ENCODE measurements around the gene TAF1C. TPM values are rescaled to one million over a fixed set of nuclear protein-coding genes. Genes with fewer than 3 reads are reported as not detected.

The TAF1C gene
- total and polyA plus RNA-seq, 9 of the 15 experiments (the other 6 are each of a cell fraction or from before 2014, with no cell fraction given): 1.5 to 74.8 (median 21.0) TPM

DNA sequence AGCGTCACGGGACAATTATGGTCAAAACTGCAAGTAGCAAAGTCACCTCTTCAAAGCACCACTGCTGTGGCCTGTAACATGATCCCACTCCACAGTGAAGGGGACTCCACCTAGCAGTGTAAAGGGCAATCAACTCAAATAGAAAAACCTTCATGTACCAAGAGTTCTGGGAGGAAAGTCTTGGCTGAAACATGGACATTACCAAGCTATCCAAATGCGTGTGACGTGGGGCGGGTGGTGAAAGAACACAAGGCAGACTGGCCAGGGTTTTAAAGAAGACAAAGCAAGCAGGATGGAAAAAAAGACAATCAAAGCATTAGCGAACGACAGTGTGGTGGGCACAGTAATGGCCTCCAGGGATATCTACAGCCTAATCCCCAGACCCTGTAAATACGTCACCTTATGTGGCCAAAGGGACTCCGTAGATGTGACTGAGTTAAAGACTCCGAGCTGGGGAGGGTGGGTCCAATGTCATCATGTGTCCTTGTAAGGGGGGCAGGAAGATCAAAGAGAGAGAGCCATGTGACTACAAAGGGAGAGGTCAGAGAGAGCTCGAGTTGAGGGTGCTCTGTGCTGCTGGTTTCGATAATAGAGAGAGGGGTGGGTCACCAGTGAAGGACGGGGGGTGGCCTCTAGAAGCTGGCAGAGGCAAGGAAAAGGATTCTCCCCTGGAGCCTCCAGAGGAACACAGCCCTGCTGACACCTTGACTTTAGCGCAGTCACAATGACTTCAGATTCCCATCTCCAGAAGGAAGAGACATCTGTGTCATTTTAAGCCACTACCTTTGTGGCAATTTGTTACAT is 47.8 kb downstream of the TAF1C start (continued):
- TF ChIP-seq POLR3A (IDR thresholded peaks at IDR 0.05; ENCODE audit: borderline replicate concordance, extremely low read depth, insufficient read depth, insufficient read length) (no peak), SNIP1 (IDR thresholded peaks at IDR 0.05; ENCODE audit: low read depth) (no peak), FUS (optimal IDR thresholded peaks at IDR 0.05; ENCODE audit: low read depth, low read length) (no peak), KAT7 (CRISPR knock-in tag; IDR thresholded peaks at IDR 0.05; ENCODE audit: borderline replicate concordance) (peak; percentile 82), ZNF778 (CRISPR knock-in tag; IDR thresholded peaks at IDR 0.05) (no peak), MEF2D (tag; conservative IDR thresholded peaks at IDR 0.05; ENCODE audit: low read depth) (peak; percentile 76), GATA2 (CRISPR knock-in tag; IDR thresholded peaks at IDR 0.05) (peak; percentile 75), ZNF324 (CRISPR knock-in tag; IDR thresholded peaks at IDR 0.05) (no peak), PML (IDR thresholded peaks at IDR 0.05; ENCODE audit: low read length) (no peak; the same call in 1 of the 2 replicates), NFE2 (IDR thresholded peaks at IDR 0.05; ENCODE audit: low read depth) (peak; percentile 84), TBP (optimal IDR thresholded peaks at IDR 0.05; ENCODE audit: low read depth, low read length) (peak; percentile 73), SMAD4 (CRISPR knock-in tag; conservative IDR thresholded peaks at IDR 0.05) (peak; percentile 55), CHD4 (IDR thresholded peaks at IDR 0.05; ENCODE audit: insufficient read depth, insufficient replicate concordance, low read depth, low read length, poor library complexity, severe bottlenecking) (no peak), EGR1 (conservative IDR thresholded peaks at IDR 0.05) (no peak), HMGN3 (IDR thresholded peaks at IDR 0.05; ENCODE audit: borderline replicate concordance, extremely low read depth, insufficient read length, low read depth, low read length) (no peak), ZNF174 (CRISPR knock-in tag; IDR thresholded peaks at IDR 0.05) (no peak), RAD21 (CRISPR knock-in tag; conservative IDR thresholded peaks at IDR 0.05 in 1 of 2, IDR thresholded peaks at IDR 0.05 in 1 of 2) (no peak; a peak in 1 of 4 replicates), RBM25 (IDR thresholded peaks at IDR 0.05; ENCODE audit: low read depth, low read length, severe bottlenecking) (no peak)
- TF ChIP-seq, protein P1, sequence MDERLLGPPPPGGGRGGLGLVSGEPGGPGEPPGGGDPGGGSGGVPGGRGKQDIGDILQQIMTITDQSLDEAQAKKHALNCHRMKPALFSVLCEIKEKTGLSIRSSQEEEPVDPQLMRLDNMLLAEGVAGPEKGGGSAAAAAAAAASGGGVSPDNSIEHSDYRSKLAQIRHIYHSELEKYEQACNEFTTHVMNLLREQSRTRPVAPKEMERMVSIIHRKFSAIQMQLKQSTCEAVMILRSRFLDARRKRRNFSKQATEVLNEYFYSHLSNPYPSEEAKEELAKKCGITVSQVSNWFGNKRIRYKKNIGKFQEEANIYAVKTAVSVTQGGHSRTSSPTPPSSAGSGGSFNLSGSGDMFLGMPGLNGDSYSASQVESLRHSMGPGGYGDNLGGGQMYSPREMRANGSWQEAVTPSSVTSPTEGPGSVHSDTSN (CRISPR knock-in tag; IDR thresholded peaks at IDR 0.05; ENCODE audit: low read depth): no peak
- TF ChIP-seq, protein P1 (tag; conservative IDR thresholded peaks at IDR 0.05; ENCODE audit: low read depth): no peak; the same call in none of the 2 replicates
- TF ChIP-seq, protein P2, sequence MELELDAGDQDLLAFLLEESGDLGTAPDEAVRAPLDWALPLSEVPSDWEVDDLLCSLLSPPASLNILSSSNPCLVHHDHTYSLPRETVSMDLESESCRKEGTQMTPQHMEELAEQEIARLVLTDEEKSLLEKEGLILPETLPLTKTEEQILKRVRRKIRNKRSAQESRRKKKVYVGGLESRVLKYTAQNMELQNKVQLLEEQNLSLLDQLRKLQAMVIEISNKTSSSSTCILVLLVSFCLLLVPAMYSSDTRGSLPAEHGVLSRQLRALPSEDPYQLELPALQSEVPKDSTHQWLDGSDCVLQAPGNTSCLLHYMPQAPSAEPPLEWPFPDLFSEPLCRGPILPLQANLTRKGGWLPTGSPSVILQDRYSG (tag; conservative IDR thresholded peaks at IDR 0.05; ENCODE audit: low read depth): peak; percentile 59; the same call in 1 of the 2 replicates
- TF ChIP-seq, protein P3, sequence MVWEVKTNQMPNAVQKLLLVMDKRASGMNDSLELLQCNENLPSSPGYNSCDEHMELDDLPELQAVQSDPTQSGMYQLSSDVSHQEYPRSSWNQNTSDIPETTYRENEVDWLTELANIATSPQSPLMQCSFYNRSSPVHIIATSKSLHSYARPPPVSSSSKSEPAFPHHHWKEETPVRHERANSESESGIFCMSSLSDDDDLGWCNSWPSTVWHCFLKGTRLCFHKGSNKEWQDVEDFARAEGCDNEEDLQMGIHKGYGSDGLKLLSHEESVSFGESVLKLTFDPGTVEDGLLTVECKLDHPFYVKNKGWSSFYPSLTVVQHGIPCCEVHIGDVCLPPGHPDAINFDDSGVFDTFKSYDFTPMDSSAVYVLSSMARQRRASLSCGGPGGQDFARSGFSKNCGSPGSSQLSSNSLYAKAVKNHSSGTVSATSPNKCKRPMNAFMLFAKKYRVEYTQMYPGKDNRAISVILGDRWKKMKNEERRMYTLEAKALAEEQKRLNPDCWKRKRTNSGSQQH (CRISPR knock-in tag; IDR thresholded peaks at IDR 0.05): peak; percentile 40
